NCI-H2196 treated with DMSO at 0.1 percent for 48 hours (cell line): ENCODE data around the gene SRM.
"Not testable (repeated sequence)": the region's sequence is repeated elsewhere in the genome, so short reads cannot be mapped to it uniquely, and the experiment has no call there.

Source experiments
- DNase-seq: peaks from one replicate; lab custom pipeline; 2025; ENCODE audit not compliant: unreplicated experiment; lab: John Stamatoyannopoulos, UW

SRM gene

GRCh38 chr1:11059968-11060830, at the start of gene SRM:
SRM (minus strand) TSS chr1:11060018; CDS start chr1:11059943, 75 bp downstream.
- peak; percentile 84 for DNase-seq

- no peak for DNase-seq
Measured at GRCh38 chr1:11109047-11109760, 49.4 kb upstream of the SRM start.

- DNase-seq, result no peak
Measured at GRCh38 chr1:11107599-11107998, 47.8 kb upstream of the SRM start.

GRCh38 chr1:11105586-11105985, 45.8 kb upstream of the SRM start:
- no peak for DNase-seq

GRCh38 chr1:11101347-11101746, 41.5 kb upstream of the SRM start:
- DNase-seq, result no peak

- DNase-seq, result not testable (repeated sequence)
Measured at GRCh38 chr1:11100806-11101205, 41.0 kb upstream of the SRM start.

- DNase-seq, result no peak
Measured at GRCh38 chr1:11100149-11100493, 40.3 kb upstream of the SRM start.

GRCh38 chr1:11099310-11100148, 39.7 kb upstream of the SRM start, which contains the start of gene EXOSC10:
EXOSC10 (minus strand) TSS chr1:11099869; CDS start chr1:11099831, 38 bp downstream.
- peak; percentile 63 for DNase-seq

GRCh38 chr1:11098931-11099309, 39.1 kb upstream of the SRM start:
- DNase-seq, result no peak

GRCh38 chr1:11083784-11084183, 24.0 kb upstream of the SRM start:
- not testable (repeated sequence) for DNase-seq

- no peak for DNase-seq
Measured at GRCh38 chr1:11080931-11081330, 21.1 kb upstream of the SRM start.

GRCh38 chr1:11078631-11079030, 18.8 kb upstream of the SRM start:
- DNase-seq, result no peak

GRCh38 chr1:11073398-11073797, 13.6 kb upstream of the SRM start:
- DNase-seq, result not testable (repeated sequence)

- DNase-seq, result no peak
Measured at GRCh38 chr1:11072216-11072917, 12.5 kb upstream of the SRM start.

- peak; percentile 23 for DNase-seq
Measured at GRCh38 chr1:11071463-11072215, 11.8 kb upstream of the SRM start.

- DNase-seq, result no peak
Measured at GRCh38 chr1:11070876-11071275, 11.1 kb upstream of the SRM start.

- no peak for DNase-seq
Measured at GRCh38 chr1:11068600-11069473, 9.0 kb upstream of the SRM start.

- DNase-seq, result no peak
Measured at GRCh38 chr1:11067716-11068599, 8.1 kb upstream of the SRM start.
